ENCODE results near the gene LSM2.
A peak's percentile ranks its signal among the peaks of the same experiment; 100 is the strongest.
"Not testable (repeated sequence)": the region's sequence is repeated elsewhere in the genome, so short reads cannot be mapped to it uniquely, and the experiment has no call there.

The LSM2 gene

GRCh38 chr6:31826793-31827285 lies 20.1 kb upstream of the LSM2 start:
- no peak for DNase-seq

- DNase-seq, result no peak
These were observed 18.8 kb upstream of the LSM2 start for GRCh38 chr6:31825553-31825952.

DNA sequence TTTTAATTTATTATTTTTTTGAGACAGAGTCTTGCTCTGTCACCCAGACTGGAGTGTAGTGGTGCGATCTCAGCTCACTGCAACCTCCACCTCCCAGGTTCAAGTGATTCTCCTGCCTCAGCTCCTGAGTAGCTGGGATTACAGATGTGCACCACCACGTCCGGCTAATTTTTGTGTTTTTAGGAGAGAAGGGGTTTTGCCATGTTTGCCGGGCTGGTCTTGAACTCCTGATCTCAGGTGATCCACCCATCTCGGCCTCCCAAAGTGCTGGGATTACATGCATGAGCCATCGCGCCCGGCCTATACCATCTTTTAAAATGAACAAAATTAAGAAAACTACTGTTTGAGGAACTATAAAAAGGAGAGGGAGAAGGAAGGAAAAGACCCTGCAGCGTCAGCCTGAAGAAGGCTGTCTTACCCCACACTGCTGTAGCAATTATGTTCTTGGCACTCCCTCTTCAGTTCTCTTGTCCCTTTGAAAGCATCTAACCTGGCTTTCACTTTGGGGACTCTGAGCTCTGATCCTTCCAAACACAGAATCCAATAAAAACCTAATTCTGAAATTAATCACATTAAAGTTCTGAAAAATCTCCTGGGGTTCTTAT lies 16.9 kb upstream of the LSM2 start:
- not testable (repeated sequence) for DNase-seq

- peak in 1 of 2 donors; percentile 47 for DNase-seq
These were observed 15.5 kb upstream of the LSM2 start for GRCh38 chr6:31822036-31822821.

GRCh38 chr6:31821301-31822035 lies 14.7 kb upstream of the LSM2 start:
- DNase-seq, result peak; percentile 73 to 76

DNA sequence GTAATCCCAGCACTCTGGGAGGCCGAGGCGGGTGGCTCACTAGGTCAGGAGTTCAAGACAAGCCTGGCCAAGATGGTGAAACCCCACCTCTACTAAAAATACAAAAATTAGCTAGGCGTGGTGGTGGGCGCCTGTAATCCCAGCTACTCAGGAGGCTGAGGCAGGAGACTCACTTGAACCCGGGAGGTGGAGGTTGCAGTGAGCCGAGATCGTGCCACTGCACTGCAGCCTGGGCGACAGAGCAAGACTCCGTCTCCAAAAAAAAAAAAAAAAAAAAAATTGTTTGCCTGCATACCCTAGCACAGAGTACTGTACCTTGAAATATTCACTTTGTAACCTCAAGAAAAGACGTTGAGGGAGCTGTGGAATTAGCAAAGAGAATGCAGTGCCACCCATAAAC lies 13.6 kb upstream of the LSM2 start:
- DNase-seq, result not testable (repeated sequence)

DNA sequence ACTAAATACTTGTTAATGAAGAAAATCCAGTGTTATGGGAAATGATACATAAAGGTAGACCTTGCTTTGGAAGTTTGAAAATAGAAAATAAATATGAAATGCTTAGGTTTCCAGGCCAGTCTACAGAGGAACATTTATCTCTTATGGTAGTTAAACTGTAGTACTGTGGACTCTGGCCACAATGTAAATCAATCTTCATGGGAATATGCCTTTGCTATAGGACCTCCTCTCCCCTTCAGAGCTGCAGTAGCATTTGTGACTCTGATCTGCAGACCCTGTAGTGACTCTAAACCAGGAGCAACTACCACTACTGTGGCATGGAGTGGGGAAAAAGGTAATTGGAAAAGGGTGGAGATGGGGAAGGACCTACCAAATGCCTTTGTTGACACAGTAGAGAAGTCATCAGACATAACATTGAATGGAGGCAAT lies 13.1 kb upstream of the LSM2 start:
- no peak for DNase-seq

DNA sequence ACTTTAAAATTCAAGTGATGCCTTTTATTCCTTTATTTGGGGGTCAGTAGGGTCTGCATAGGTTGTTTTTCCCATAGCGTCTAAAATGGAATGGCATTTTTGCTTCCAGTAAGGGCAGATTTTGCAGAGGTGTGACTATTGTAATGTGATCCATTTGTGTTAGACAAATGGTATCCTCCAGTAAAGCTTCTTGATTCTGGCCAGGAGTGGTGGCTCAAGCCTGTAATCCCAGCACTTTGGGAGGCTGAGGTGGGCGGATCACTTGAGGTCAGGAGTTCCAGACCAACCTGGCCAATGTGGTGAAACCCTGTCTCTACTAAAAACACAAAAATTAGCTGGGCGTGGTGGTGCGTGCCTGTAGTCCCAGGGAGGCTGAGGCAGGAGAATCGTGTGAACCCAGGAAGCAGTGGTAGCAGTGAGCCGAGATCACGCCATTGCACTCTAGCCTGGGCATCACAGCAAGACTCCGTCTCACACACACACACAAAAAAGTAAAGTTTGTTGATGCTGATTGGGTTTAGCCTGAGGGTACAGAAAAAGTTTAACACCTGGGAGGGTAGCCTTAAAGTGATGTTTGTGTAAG lies 11.3 kb upstream of the LSM2 start:
- not testable (repeated sequence) for DNase-seq

GRCh38 chr6:31817133-31817928 lies 10.6 kb upstream of the LSM2 start:
- DNase-seq, result not testable (repeated sequence)

DNA sequence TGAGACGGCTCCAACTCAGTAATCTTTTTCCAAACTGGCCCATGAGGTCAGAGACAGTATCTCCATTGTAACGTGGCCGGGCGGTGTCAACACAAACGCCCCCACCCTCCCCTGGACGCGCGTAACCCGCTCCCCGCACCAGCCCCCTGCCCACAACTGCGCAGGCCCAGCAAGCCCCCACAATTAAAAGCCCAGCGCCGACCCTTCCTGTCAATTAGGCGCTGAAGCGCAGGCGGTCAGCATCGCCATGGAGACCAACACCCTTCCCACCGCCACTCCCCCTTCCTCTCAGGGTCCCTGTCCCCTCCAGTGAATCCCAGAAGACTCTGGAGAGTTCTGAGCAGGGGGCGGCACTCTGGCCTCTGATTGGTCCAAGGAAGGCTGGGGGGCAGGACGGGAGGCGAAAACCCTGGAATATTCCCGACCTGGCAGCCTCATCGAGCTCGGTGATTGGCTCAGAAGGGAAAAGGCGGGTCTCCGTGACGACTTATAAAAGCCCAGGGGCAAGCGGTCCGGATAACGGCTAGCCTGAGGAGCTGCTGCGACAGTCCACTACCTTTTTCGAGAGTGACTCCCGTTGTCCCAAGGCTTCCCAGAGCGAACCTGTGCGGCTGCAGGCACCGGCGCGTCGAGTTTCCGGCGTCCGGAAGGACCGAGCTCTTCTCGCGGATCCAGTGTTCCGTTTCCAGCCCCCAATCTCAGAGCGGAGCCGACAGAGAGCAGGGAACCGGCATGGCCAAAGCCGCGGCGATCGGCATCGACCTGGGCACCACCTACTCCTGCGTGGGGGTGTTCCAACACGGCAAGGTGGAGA lies 8.5 kb upstream of the LSM2 start, which contains the start of the genes HSPA1A and HSPA1L:
Gene HSPA1A (plus strand): TSS at position 519 of the 814 bp plus-strand sequence. CDS start 214 bp downstream, at position 733.
Gene HSPA1L (minus strand): TSS at position 259 of the 814 bp plus-strand sequence. CDS start 3,311 bp downstream, outside the sequence.
- peak; percentile 51 to 58 for DNase-seq

- peak; percentile 45 to 64 for DNase-seq
These were observed 7.9 kb upstream of the LSM2 start for GRCh38 chr6:31814677-31815024.

DNA sequence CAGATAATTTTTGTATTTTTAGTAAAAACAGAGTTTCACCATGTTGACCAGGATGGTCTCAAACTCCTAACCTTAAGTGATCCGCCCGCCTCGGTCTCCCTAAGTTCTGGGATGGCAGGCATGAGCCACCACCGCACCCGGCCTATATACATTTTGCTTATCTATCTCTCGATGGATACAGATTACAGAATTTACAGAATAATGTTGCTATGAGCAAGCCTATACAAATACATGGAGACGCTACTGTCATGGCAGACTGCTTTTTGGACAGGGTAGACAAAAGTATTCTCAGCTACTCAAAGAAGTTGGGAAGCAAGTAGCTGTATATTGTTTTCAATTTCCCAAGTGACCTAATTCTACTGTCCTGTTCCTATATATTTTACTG lies 6.7 kb upstream of the LSM2 start:
- DNase-seq, result no peak

DNA sequence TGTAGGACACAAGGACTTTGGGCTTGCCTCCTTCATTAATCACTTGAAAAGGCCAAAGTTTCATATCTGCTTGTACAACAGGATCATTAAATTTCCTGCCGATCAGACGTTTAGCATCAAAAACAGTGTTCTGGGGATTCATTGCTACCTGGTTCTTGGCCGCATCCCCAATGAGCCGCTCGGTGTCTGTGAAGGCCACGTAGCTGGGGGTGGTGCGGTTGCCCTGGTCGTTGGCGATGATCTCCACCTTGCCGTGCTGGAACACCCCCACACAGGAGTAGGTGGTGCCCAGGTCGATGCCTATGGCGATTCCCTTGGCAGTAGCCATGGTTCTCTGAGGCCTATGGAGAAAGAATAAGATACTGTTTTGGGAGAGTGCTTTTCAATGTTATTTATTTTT lies 4.9 kb upstream of the LSM2 start:
- no peak for DNase-seq

GRCh38 chr6:31808599-31808998 lies 1.8 kb upstream of the LSM2 start:
- DNase-seq, result not testable (repeated sequence)

DNA sequence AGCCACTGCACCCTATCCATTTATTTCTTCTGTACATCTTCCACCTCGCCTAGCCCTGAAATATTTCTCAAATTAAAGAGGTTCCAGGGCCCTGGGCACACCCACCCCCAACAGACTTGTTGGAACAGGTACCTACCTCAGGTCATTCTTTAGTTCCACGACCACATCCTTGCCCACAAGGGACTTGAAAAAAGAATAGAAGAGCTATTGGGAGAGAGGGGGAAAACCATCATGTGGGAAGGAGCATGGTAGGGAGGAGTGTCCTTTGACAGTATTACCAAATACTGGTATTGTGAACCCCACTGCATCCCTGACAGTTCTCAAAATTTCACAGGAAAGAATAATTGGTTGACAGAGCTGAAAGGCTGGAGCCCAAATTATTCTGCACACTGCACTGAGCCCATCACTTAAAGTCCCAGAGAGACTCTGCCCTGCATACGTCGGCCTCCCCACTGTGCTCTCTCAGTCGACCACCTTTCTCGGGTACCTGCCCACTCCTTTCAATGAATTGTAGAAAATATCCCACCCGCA lies 762 bp downstream of the LSM2 start:
- no peak for DNase-seq

GRCh38 chr6:31801031-31801927 lies 5.5 kb downstream of the LSM2 start:
- DNase-seq, result not testable (repeated sequence)

- DNase-seq, result no peak
These were observed 7.0 kb downstream of the LSM2 start for GRCh38 chr6:31799781-31800180.

GRCh38 chr6:31797588-31797987 lies 9.2 kb downstream of the LSM2 start:
- DNase-seq, result no peak

- no peak for DNase-seq
These were observed 9.8 kb downstream of the LSM2 start for GRCh38 chr6:31796993-31797385.
